Tibial nerve (tissue), 4 donors: ENCODE measurements around the gene LIMK1. TPM values are rescaled to one million over a fixed set of nuclear protein-coding genes. Genes with fewer than 3 reads are reported as not detected.

Experiments
- DNase-seq, 2 donors: peaks; one replicate each; pipeline ENCODE4 v3.0.0-alpha.2; 2019; ENCODE audit warnings: low spot score in 2 of 2
- H3K27ac ChIP-seq, 4 donors: fragments of 200-600 bp; sonication (generic) in 3 of 4; one replicate each; pipeline ENCODE4 v1.5.1; 2017 to 2019; ENCODE audit warnings: mild to moderate bottlenecking in 1 of 4
- H3K27me3 ChIP-seq, 2 donors: fragments of 200-600 bp; sonication (generic) in 1 of 2; one replicate each; pipeline versions ENCODE4 v1.5.1 to v1.6.0; 2017 to 2019
- H3K36me3 ChIP-seq, 3 donors: fragments of 200-600 bp; sonication (generic); one replicate each; pipeline ENCODE4 v1.5.1; 2018 to 2019
- H3K4me1 ChIP-seq, 4 donors: fragments of 200-600 bp; sonication (generic) in 3 of 4; one replicate each; pipeline ENCODE4 v1.5.1; 2017 to 2019
- H3K4me3 ChIP-seq, 4 donors: fragments of 200-600 bp; sonication (generic) in 3 of 4; one replicate each; pipeline ENCODE4 v1.5.1; 2017 to 2019; ENCODE audit warnings: mild to moderate bottlenecking in 1 of 4, moderate library complexity in 1 of 4
- H3K9me3 ChIP-seq, 4 donors: fragments of 200-600 bp; sonication (generic) in 3 of 4; one replicate each; pipeline ENCODE4 v1.5.1; 2017 to 2019
- CTCF ChIP-seq, 5 experiments: fragments of 200-600 bp in 3 of 5; fragments of 450-650 bp in 2 of 5; sonication (generic) in 3 of 5; IDR thresholded peaks; one replicate each; pipeline ENCODE4 v1.5.1; 2016 to 2019; ENCODE audit warnings: antibody characterized with exemption in 5 of 5, mild to moderate bottlenecking in 3 of 5, moderate library complexity in 2 of 5
- EP300 ChIP-seq, 2 donors: sonication (generic); formaldehyde crosslinking; IDR thresholded peaks; one replicate each; pipeline ENCODE4 v1.6.1; 2017; ENCODE audit warnings: antibody characterized with exemption in 2 of 2, mild to moderate bottlenecking in 1 of 2
- POLR2A ChIP-seq, 2 donors: fragments of 450-650 bp; IDR thresholded peaks; one replicate each; pipeline ENCODE4 v1.6.1; 2017; ENCODE audit warnings: antibody characterized with exemption in 2 of 2, mild to moderate bottlenecking in 2 of 2, moderate library complexity in 2 of 2
- WGBS, 2 donors: methylation state at CpG; one replicate each; pipeline ENCODE4 v1.1.5; 2018; 5-methylcytosine and 5-hydroxymethylcytosine counted together
- total RNA-seq, 4 donors: library from RNA; depleted of rRNA; stranded (reverse); fragments of >200 nt; gene quantifications; one replicate each; pipeline ENCODE4 v1.1.0, GENCODE V29; 2016

Gene LIMK1
- total RNA-seq, 4 donors from 2014 or later, result 14.4 to 30.3 (median 17.0) TPM

GRCh38 chr7:74069790-74070618 is 13.6 kb upstream of the LIMK1 start:
- Histone ChIP-seq H3K9me3 (no peaks in the 10 kb centered on the region), H3K36me3 (peaks cover 0 to 21% (median 0%) of the 10 kb centered on the region in 3 donors), H3K4me3 (no peak overlapping the region), H3K27me3 (no peaks in the 10 kb centered on the region), H3K27ac (no peak overlapping the region), H3K4me1 (peaks cover 0 to 4% (median 0%) of the 10 kb centered on the region in 4 donors)
- DNase-seq, result no peak
- WGBS, 2 donors, result 73 to 82% methylated on average over 9 to 11 of the region's 11 CpGs
- TF ChIP-seq POLR2A (IDR thresholded peaks at IDR 0.05), result no peak
- TF ChIP-seq CTCF (IDR thresholded peaks at IDR 0.05), result no peak
- no peak for TF ChIP-seq EP300 (IDR thresholded peaks at IDR 0.05)

GRCh38 chr7:74070619-74070921 is 13.0 kb upstream of the LIMK1 start:
- Histone ChIP-seq H3K36me3 (peaks cover 0 to 15% (median 0%) of the 10 kb centered on the region in 3 donors), H3K27me3 (no peaks in the 10 kb centered on the region), H3K27ac (no peak overlapping the region), H3K4me1 (peaks cover 0 to 4% (median 0%) of the 10 kb centered on the region in 4 donors), H3K9me3 (no peaks in the 10 kb centered on the region), H3K4me3 (no peak overlapping the region)
- no peak for TF ChIP-seq CTCF (IDR thresholded peaks at IDR 0.05)
- TF ChIP-seq POLR2A (IDR thresholded peaks at IDR 0.05), result no peak
- no peak for TF ChIP-seq EP300 (IDR thresholded peaks at IDR 0.05)
- 64 to 71% methylated on average over 6 of the region's 6 CpGs for WGBS, 2 donors
- DNase-seq, result no peak

- H3K4me3 ChIP-seq, result no peak overlapping the region
- H3K36me3 ChIP-seq, result peaks cover 0 to 10% (median 0%) of the 10 kb centered on the region in 3 donors
- no peak for TF ChIP-seq CTCF (IDR thresholded peaks at IDR 0.05)
- TF ChIP-seq EP300 (IDR thresholded peaks at IDR 0.05), result no peak
- no peak for TF ChIP-seq POLR2A (IDR thresholded peaks at IDR 0.05)
- WGBS, 2 donors, result 89 to 96% methylated on average over 3 of the region's 3 CpGs
- no peak overlapping the region for H3K27ac ChIP-seq
- no peaks in the 10 kb centered on the region for H3K9me3 ChIP-seq
- no peak for DNase-seq
- no peaks in the 10 kb centered on the region for H3K27me3 ChIP-seq
- peaks cover 0 to 4% (median 0%) of the 10 kb centered on the region in 4 donors for H3K4me1 ChIP-seq
Observed at GRCh38 chr7:74071121-74071520, 12.5 kb upstream of the LIMK1 start.

- Histone ChIP-seq H3K4me3 (no peak overlapping the region), H3K4me1 (no peaks in the 10 kb centered on the region), H3K27ac (no peak overlapping the region), H3K27me3 (no peaks in the 10 kb centered on the region), H3K9me3 (no peaks in the 10 kb centered on the region), H3K36me3 (no peaks in the 10 kb centered on the region)
- 82 to 90% methylated on average over 1 of the region's 1 CpG for WGBS, 2 donors
- no peak for TF ChIP-seq CTCF (IDR thresholded peaks at IDR 0.05)
- no peak for TF ChIP-seq EP300 (IDR thresholded peaks at IDR 0.05)
- TF ChIP-seq POLR2A (IDR thresholded peaks at IDR 0.05), result no peak
- no peak for DNase-seq
Observed at GRCh38 chr7:74074770-74075169, 8.8 kb upstream of the LIMK1 start.

- 92 to 97% methylated on average over 2 of the region's 2 CpGs for WGBS, 2 donors
- TF ChIP-seq CTCF (IDR thresholded peaks at IDR 0.05) (no peak), POLR2A (IDR thresholded peaks at IDR 0.05) (no peak), EP300 (IDR thresholded peaks at IDR 0.05) (no peak)
- Histone ChIP-seq H3K4me1 (peaks cover 0 to 8% (median 3%) of the 10 kb centered on the region in 4 donors), H3K36me3 (no peaks in the 10 kb centered on the region), H3K27ac (no peak overlapping the region), H3K9me3 (no peaks in the 10 kb centered on the region), H3K4me3 (no peak overlapping the region), H3K27me3 (no peaks in the 10 kb centered on the region)
- no peak for DNase-seq
Observed at GRCh38 chr7:74078461-74078860, 5.1 kb upstream of the LIMK1 start.
